WERI-Rb-1 (cell line): ENCODE results near the gene SIGLEC6.
"Not testable (repeated sequence)": the region's sequence is repeated elsewhere in the genome, so short reads cannot be mapped to it uniquely, and the experiment has no call there.

Experiments used
- DNase-seq: peaks from one replicate; pipeline ENCODE4 v3.0.0-alpha.2; 2020
- H3K27ac ChIP-seq: fragments of 250-450 bp; sonication (Bioruptor Pico); 2 replicates; pipeline ENCODE4 v1.5.1; 2020; ENCODE audit warnings: mild to moderate bottlenecking, moderate library complexity
- H3K27me3 ChIP-seq: fragments of 250-450 bp; sonication (Bioruptor Pico); 2 replicates; pipeline ENCODE4 v1.5.1; 2021; ENCODE audit warnings: mild to moderate bottlenecking, low read depth, moderate library complexity; ENCODE audit not compliant: insufficient read depth, severe bottlenecking
- H3K36me3 ChIP-seq: fragments of 250-450 bp; sonication (Bioruptor Pico); 2 replicates; pipeline ENCODE4 v1.5.1; 2020; ENCODE audit warnings: mild to moderate bottlenecking, moderate library complexity
- H3K4me3 ChIP-seq: 2 replicates; pipeline ENCODE4 v1.5.1; 2011; ENCODE audit warnings: low read depth, mild to moderate bottlenecking, control low read depth, low read length
- H3K9me3 ChIP-seq: fragments of 250-450 bp; sonication (Bioruptor Pico); 2 replicates; pipeline ENCODE4 v1.5.1; 2021; ENCODE audit warnings: mild to moderate bottlenecking, moderate library complexity; ENCODE audit not compliant: severe bottlenecking
- CTCF ChIP-seq: IDR thresholded peaks from 2 replicates; pipeline ENCODE4 v1.5.1; 2011; ENCODE audit warnings: low read depth, mild to moderate bottlenecking, control low read depth, inconsistent platforms, low read length

SIGLEC6 gene

GRCh38 chr19:51507192-51507591, 24.3 kb downstream of the SIGLEC6 start:
- Histone ChIP-seq H3K9me3 (no peaks in the 10 kb centered on the region), H3K27me3 (peaks cover 93% of the 10 kb centered on the region), H3K27ac (no peak overlapping the region), H3K4me3 (no peak overlapping the region), H3K36me3 (no peaks in the 10 kb centered on the region)
- TF ChIP-seq CTCF: no peak
- DNase-seq: no peak

- Histone ChIP-seq H3K36me3 (no peaks in the 10 kb centered on the region), H3K9me3 (no peaks in the 10 kb centered on the region), H3K27ac (no peak overlapping the region), H3K27me3 (peaks cover 92% of the 10 kb centered on the region), H3K4me3 (no peak overlapping the region)
- no peak for TF ChIP-seq CTCF
- no peak for DNase-seq
Observed at GRCh38 chr19:51505904-51506303, 25.6 kb downstream of the SIGLEC6 start.

- H3K27ac ChIP-seq: no peak overlapping the region
- no peak overlapping the region for H3K4me3 ChIP-seq
- peaks cover 87% of the 10 kb centered on the region for H3K27me3 ChIP-seq
- H3K9me3 ChIP-seq: no peaks in the 10 kb centered on the region
- no peak for DNase-seq
- H3K36me3 ChIP-seq: no peaks in the 10 kb centered on the region
- no peak for TF ChIP-seq CTCF
Observed at GRCh38 chr19:51503896-51504295, 27.6 kb downstream of the SIGLEC6 start.

- H3K27ac ChIP-seq: no peak overlapping the region
- H3K9me3 ChIP-seq: no peaks in the 10 kb centered on the region
- H3K4me3 ChIP-seq: no peak overlapping the region
- DNase-seq: no peak
- no peaks in the 10 kb centered on the region for H3K36me3 ChIP-seq
- H3K27me3 ChIP-seq: peaks cover 87% of the 10 kb centered on the region
- TF ChIP-seq CTCF: no peak
Observed at GRCh38 chr19:51503286-51503817, 28.1 kb downstream of the SIGLEC6 start.

- Histone ChIP-seq H3K27me3 (peaks cover 89% of the 10 kb centered on the region), H3K9me3 (no peaks in the 10 kb centered on the region), H3K27ac (no peak within 1 kb of the TSS), H3K4me3 (no peak within 1 kb of the TSS), H3K36me3 (no peaks in the 10 kb centered on the region)
- DNase-seq: no peak
- TF ChIP-seq CTCF: no peak
Observed at GRCh38 chr19:51501594-51502263, 29.7 kb downstream of the SIGLEC6 start, which contains the start of gene SIGLEC12. SIGLEC12 (minus strand) TSS chr19:51501800; CDS start chr19:51501733, 67 bp downstream.

GRCh38 chr19:51500931-51501330, 30.5 kb downstream of the SIGLEC6 start:
- DNase-seq, H3K36me3 ChIP-seq, H3K27ac ChIP-seq, H3K9me3 ChIP-seq, H3K4me3 ChIP-seq: not testable (repeated sequence)
- peaks cover 89% of the 10 kb centered on the region for H3K27me3 ChIP-seq
